ENCODE measurements around the gene ATP8A2. TPM values are rescaled to one million over a fixed set of nuclear protein-coding genes. Genes with fewer than 3 reads are reported as not detected.

Gene ATP8A2
- total RNA-seq, 2 experiments from 2014 or later = 0.28 to 0.32 TPM

GRCh38 chr13:25840931-25841330 is 469.2 kb downstream of the ATP8A2 start:
- H3K27ac Mint-ChIP-seq = no peak overlapping the region
- CTCF ChIA-PET = no interaction called here
- no peak for ATAC-seq
- no peaks in the 10 kb centered on the region for H3K36me3 Mint-ChIP-seq
- no peaks in the 10 kb centered on the region for H3K9me3 Mint-ChIP-seq (ENCODE audit: low read depth)
- H3K4me3 Mint-ChIP-seq = no peak overlapping the region
- peaks cover 19% of the 10 kb centered on the region for H3K27me3 Mint-ChIP-seq
- H3K4me1 Mint-ChIP-seq = no peaks in the 10 kb centered on the region
- DNase-seq = no peak

GRCh38 chr13:25843692-25844091 is 471.9 kb downstream of the ATP8A2 start:
- no peaks in the 10 kb centered on the region for H3K36me3 Mint-ChIP-seq
- no peak for ATAC-seq
- H3K4me1 Mint-ChIP-seq = peaks cover 23% of the 10 kb centered on the region
- peaks cover 19% of the 10 kb centered on the region for H3K27me3 Mint-ChIP-seq
- no peak for DNase-seq
- no peak overlapping the region for H3K27ac Mint-ChIP-seq
- H3K9me3 Mint-ChIP-seq (ENCODE audit: low read depth) = no peaks in the 10 kb centered on the region
- no peak overlapping the region for H3K4me3 Mint-ChIP-seq
- CTCF ChIA-PET = no interaction called here

- Mint-ChIP-seq H3K36me3 (no peaks in the 10 kb centered on the region), H3K27ac (no peak overlapping the region), H3K4me3 (no peak overlapping the region), H3K27me3 (peaks cover 10% of the 10 kb centered on the region), H3K9me3 (ENCODE audit: low read depth) (no peaks in the 10 kb centered on the region), H3K4me1 (peaks cover 27% of the 10 kb centered on the region)
- ATAC-seq = no peak
- CTCF ChIA-PET = no interaction called here
- no peak for DNase-seq
These were observed 473.0 kb downstream of the ATP8A2 start for GRCh38 chr13:25844559-25845434.

DNA sequence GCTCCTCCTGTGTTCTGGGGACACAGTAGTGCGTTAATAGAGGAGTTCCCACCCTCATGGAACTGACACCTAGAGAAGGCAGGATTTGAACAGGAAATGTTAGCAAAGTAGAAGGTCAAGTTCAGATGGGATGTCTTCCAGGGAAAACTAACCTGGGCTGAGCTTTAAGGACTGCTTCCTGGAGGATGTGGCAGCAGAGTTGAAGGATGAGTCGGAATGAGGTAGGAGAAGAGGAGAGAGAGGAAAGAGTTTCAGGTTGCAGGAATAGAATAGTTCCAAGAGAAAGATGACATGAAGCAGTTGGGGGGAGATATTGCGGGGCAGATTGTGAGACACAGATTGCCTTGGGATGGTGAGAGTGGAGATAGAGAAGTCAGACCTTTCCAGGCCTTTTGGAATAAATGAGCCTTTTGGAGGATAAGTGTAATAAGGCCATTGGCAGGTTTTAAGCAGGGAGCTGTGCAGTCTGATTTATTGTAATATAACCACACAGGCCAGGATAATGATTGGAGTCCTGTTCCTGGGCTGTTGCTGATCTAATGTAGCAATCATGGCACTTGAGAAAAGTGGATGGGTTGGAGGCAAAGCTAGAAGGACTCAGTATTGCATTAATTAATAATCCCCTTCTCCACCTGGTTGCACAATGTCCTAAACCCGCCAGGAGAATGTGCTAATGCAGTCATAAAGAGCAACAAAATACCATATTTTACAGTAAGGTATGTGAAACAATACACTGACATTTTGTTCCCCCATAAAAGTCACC is 474.6 kb downstream of the ATP8A2 start:
- Mint-ChIP-seq H3K27ac (peak overlapping the region; percentile 90), H3K36me3 (no peaks in the 10 kb centered on the region)

GRCh38 chr13:25847145-25847544 is 475.4 kb downstream of the ATP8A2 start:
- H3K36me3 Mint-ChIP-seq = no peaks in the 10 kb centered on the region
- H3K9me3 Mint-ChIP-seq (ENCODE audit: low read depth) = no peaks in the 10 kb centered on the region
- peaks cover 27% of the 10 kb centered on the region for H3K4me1 Mint-ChIP-seq
- ATAC-seq = peak; percentile 83
- DNase-seq = no peak
- peak overlapping the region; percentile 90 for H3K27ac Mint-ChIP-seq
- H3K27me3 Mint-ChIP-seq = no peaks in the 10 kb centered on the region
- H3K4me3 Mint-ChIP-seq = peak overlapping the region; percentile 31
- CTCF ChIA-PET = no interaction called here

More for the DNA sequence above, 474.6 kb downstream of the ATP8A2 start:
- H3K27me3 Mint-ChIP-seq = peaks cover 4% of the 10 kb centered on the region
- no peak for ATAC-seq
- no peak for DNase-seq
- peak overlapping the region; percentile 31 for H3K4me3 Mint-ChIP-seq
- no peaks in the 10 kb centered on the region for H3K9me3 Mint-ChIP-seq (ENCODE audit: low read depth)
- peaks cover 27% of the 10 kb centered on the region for H3K4me1 Mint-ChIP-seq
- CTCF ChIA-PET = no interaction called here

GRCh38 chr13:25847635-25848626 is 476.2 kb downstream of the ATP8A2 start:
- peak overlapping the region; percentile 90 for H3K27ac Mint-ChIP-seq
- no peaks in the 10 kb centered on the region for H3K36me3 Mint-ChIP-seq
- ATAC-seq (peak; percentile 11), DNase-seq (no peak)
- peaks cover 27% of the 10 kb centered on the region for H3K4me1 Mint-ChIP-seq
- H3K4me3 Mint-ChIP-seq = no peak overlapping the region
- no peaks in the 10 kb centered on the region for H3K9me3 Mint-ChIP-seq (ENCODE audit: low read depth)
- CTCF ChIA-PET = no interaction called here
- no peaks in the 10 kb centered on the region for H3K27me3 Mint-ChIP-seq

DNA sequence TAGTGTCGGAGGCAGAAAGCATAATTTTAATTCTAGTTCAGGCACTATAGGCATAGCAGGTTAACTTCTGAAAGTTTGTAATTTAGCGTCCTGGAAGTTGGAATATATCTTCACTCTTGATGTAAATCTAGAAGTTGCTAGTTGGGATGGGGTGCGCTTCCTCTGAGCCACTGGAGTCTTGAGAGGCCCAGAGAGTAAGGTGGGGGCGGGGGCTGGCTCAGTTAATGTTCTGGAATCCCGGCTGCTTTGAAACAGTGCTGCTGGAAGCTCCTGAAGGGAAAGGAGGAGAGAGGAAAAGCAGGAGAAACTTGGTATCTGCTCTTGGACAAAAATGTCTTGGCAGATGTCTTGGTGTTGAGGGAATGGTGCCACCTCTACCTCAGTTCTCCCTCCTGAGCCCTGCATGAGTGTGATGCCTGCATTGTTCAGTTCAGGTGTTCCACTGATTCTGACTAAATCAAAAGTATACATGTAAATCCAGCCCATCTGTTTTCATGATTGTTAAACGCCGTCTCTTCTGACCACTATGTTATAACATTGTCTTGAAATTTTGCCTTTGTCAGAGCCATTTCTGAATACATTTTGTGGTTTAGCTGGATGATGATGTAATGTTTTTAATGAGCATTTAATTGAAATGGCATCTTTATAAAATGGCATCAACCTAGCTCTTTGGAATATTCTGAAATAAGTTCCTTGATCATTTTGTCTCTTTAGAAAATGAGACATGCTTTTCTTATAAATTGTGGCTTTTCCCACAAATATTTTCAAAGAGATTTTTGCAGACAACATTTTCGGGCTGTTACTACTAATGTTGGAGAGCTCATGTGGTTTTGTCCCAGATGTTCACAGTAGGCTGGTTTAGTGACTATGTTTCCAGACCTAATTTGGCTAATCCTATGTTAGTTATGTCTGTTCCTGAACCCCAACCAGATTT is 477.3 kb downstream of the ATP8A2 start:
- peaks cover 27% of the 10 kb centered on the region for H3K4me1 Mint-ChIP-seq
- H3K4me3 Mint-ChIP-seq = no peak overlapping the region
- H3K9me3 Mint-ChIP-seq (ENCODE audit: low read depth) = no peaks in the 10 kb centered on the region
- no peak overlapping the region for H3K27ac Mint-ChIP-seq
- CTCF ChIA-PET = no interaction called here
- DNase-seq (no peak), ATAC-seq (no peak)
- no peaks in the 10 kb centered on the region for H3K27me3 Mint-ChIP-seq
- H3K36me3 Mint-ChIP-seq = no peaks in the 10 kb centered on the region

DNA sequence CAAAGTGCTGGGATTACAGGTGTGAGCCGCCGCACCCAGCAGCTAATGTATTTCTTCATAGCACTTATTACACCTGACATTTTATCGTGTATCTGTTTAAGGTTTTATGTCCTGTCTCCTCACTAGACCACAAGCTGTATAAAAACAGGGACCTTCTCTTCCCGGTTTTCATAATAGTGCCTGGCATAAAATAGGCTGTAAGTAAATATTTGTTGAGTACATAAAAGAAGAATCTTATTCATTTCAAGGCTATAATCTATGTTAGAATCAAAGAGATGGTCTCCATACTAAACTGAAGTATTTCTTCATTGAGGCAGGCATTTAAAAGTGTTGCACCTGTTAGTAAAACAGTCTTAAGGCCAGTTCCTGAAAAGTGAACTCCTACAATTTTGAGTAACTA is 486.1 kb downstream of the ATP8A2 start:
- ATAC-seq = no peak
- no peak overlapping the region for H3K4me3 Mint-ChIP-seq
- peaks cover 2% of the 10 kb centered on the region for H3K9me3 Mint-ChIP-seq (ENCODE audit: low read depth)
- no peaks in the 10 kb centered on the region for H3K4me1 Mint-ChIP-seq
- no peaks in the 10 kb centered on the region for H3K36me3 Mint-ChIP-seq
- CTCF ChIA-PET = interaction anchor here (1.0 kb wide), 1 partner anchor 28 kb away, joined by 3 read pairs; no protein-coding TSS in a partner anchor
- no peak overlapping the region for H3K27ac Mint-ChIP-seq
- no peak for DNase-seq
- peaks cover 15% of the 10 kb centered on the region for H3K27me3 Mint-ChIP-seq

- Mint-ChIP-seq H3K36me3 (no peaks in the 10 kb centered on the region), H3K4me3 (no peak overlapping the region), H3K27ac (no peak overlapping the region), H3K9me3 (ENCODE audit: low read depth) (peaks cover 2% of the 10 kb centered on the region), H3K4me1 (no peaks in the 10 kb centered on the region), H3K27me3 (peaks cover 15% of the 10 kb centered on the region)
- CTCF ChIA-PET = no interaction called here
- no peak for ATAC-seq
- no peak for DNase-seq
These were observed 487.8 kb downstream of the ATP8A2 start for GRCh38 chr13:25859528-25859927.

DNA sequence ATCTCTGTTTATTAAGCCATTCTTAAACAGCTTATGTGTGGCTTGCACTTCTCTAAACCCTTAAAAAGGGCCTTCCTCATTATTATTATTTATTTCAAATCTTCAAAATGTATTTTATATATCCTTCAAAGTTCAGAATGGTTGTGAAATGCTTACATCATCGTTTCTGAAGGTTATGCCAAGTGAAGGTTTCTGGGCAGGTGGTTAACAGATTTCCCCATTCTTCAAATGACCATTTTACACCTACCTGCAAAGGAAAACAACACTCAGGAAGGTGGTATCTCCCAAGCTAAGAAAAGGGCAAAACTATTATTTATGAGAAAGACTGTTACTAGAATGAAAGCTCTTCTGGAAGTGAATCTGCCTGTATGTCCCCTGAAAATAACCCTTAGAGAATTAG is 488.5 kb downstream of the ATP8A2 start:
- Mint-ChIP-seq H3K27me3 (peaks cover 20% of the 10 kb centered on the region), H3K27ac (no peak overlapping the region), H3K4me1 (no peaks in the 10 kb centered on the region), H3K36me3 (no peaks in the 10 kb centered on the region), H3K9me3 (ENCODE audit: low read depth) (peaks cover under 1% of the 10 kb centered on the region), H3K4me3 (no peak overlapping the region)
- CTCF ChIA-PET = no interaction called here
- DNase-seq (no peak), ATAC-seq (no peak)

DNA sequence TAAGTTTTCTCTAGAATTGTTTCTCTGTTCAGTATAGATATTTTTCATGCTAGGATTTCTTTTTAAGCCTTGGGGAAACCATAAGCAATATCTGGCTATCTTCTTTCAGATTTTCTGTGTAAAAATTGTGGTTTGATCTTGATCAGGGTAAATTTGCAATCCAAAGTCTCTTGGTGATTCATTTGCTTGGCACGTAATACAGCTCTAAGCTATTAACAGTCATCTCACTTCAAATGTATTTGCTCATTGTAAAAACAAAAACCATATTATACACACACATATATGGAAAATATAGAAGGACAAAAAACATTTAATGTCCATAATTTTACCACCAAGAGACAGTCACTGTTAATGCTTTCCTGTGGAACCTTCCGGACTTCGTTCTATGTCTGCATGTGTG is 489.1 kb downstream of the ATP8A2 start:
- no peaks in the 10 kb centered on the region for H3K9me3 Mint-ChIP-seq (ENCODE audit: low read depth)
- H3K4me1 Mint-ChIP-seq = no peaks in the 10 kb centered on the region
- peaks cover 25% of the 10 kb centered on the region for H3K27me3 Mint-ChIP-seq
- no peak overlapping the region for H3K27ac Mint-ChIP-seq
- DNase-seq (no peak), ATAC-seq (no peak)
- no peaks in the 10 kb centered on the region for H3K36me3 Mint-ChIP-seq
- no peak overlapping the region for H3K4me3 Mint-ChIP-seq
- CTCF ChIA-PET = no interaction called here

- Mint-ChIP-seq H3K27me3 (peaks cover 28% of the 10 kb centered on the region), H3K4me3 (no peak overlapping the region), H3K9me3 (ENCODE audit: low read depth) (no peaks in the 10 kb centered on the region), H3K36me3 (no peaks in the 10 kb centered on the region), H3K4me1 (no peaks in the 10 kb centered on the region), H3K27ac (no peak overlapping the region)
- DNase-seq (no peak), ATAC-seq (no peak)
- CTCF ChIA-PET = interaction anchor here (1.4 kb wide), 1 partner anchor 156 kb away, joined by 3 read pairs; no protein-coding TSS in a partner anchor
These were observed 490.4 kb downstream of the ATP8A2 start for GRCh38 chr13:25862156-25862555.
